Endothelial cell of umbilical vein (primary cell): ENCODE measurements around the gene TMEM185A.

ENCODE experiments used
- FOS ChIP-seq: IDR thresholded peaks from 2 replicates; pipeline ENCODE4 v1.6.1; 2011; ENCODE audit warnings: mild to moderate bottlenecking, low read length, moderate library complexity, borderline replicate concordance; ENCODE audit not compliant: insufficient read depth
- POLR2A ChIP-seq: IDR thresholded peaks from 2 replicates; pipeline ENCODE4 v1.6.1; 2012; ENCODE audit warnings: low read depth, mild to moderate bottlenecking, control low read depth, low read length
- POLR2AphosphoS5 ChIP-seq: IDR thresholded peaks from 2 replicates; pipeline ENCODE4 v1.6.1; 2012; ENCODE audit warnings: low read depth, mild to moderate bottlenecking, control low read depth, low read length, moderate library complexity; ENCODE audit not compliant: insufficient read depth
- TF ChIP-seq, protein P1 (sequence below), 2 donors: IDR thresholded peaks; 1 replicate in 1 of 2; 2 replicates in 1 of 2; pipeline ENCODE4 v1.5.1; 2011; ENCODE audit warnings: low read length in 2 of 2, mild to moderate bottlenecking in 2 of 2, moderate library complexity in 2 of 2, control low read depth in 1 of 2, inconsistent platforms in 1 of 2, low read depth in 1 of 2; ENCODE audit not compliant: insufficient read depth in 1 of 2; ENCODE audit errors: extremely low read depth in 1 of 2
- TF ChIP-seq, protein P2 (sequence below): IDR thresholded peaks from 2 replicates; pipeline ENCODE4 v1.6.1; 2011; ENCODE audit not compliant: insufficient read depth, insufficient read length

DNA sequence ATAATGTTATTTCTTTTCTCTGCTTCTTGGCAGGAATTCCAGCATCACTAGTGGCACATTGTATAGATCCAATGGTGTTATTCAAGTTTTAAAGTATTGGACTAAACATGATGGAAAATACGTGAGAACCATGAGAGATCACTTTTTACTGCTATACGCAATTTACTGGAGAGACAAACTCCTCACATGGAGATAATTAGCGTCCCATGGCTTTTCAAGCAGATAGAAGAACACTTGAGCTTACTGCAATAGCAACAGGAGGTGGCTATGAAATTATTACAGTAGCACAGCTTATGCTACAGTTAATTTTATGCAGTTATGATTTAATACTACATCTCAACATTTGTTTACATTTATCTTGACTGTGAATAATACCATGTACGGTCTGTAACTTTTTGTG, 11.9 kb upstream of the TMEM185A start:
- TF ChIP-seq, protein P1, sequence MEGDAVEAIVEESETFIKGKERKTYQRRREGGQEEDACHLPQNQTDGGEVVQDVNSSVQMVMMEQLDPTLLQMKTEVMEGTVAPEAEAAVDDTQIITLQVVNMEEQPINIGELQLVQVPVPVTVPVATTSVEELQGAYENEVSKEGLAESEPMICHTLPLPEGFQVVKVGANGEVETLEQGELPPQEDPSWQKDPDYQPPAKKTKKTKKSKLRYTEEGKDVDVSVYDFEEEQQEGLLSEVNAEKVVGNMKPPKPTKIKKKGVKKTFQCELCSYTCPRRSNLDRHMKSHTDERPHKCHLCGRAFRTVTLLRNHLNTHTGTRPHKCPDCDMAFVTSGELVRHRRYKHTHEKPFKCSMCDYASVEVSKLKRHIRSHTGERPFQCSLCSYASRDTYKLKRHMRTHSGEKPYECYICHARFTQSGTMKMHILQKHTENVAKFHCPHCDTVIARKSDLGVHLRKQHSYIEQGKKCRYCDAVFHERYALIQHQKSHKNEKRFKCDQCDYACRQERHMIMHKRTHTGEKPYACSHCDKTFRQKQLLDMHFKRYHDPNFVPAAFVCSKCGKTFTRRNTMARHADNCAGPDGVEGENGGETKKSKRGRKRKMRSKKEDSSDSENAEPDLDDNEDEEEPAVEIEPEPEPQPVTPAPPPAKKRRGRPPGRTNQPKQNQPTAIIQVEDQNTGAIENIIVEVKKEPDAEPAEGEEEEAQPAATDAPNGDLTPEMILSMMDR (IDR thresholded peaks at IDR 0.05; ENCODE audit: extremely low read depth in 1 of 2, insufficient read depth in 1 of 2, low read depth in 1 of 2, low read length in 2 of 2) = no peak
- TF ChIP-seq POLR2A = no peak
- TF ChIP-seq POLR2AphosphoS5 = no peak
- no peak for TF ChIP-seq FOS
- TF ChIP-seq, protein P2, sequence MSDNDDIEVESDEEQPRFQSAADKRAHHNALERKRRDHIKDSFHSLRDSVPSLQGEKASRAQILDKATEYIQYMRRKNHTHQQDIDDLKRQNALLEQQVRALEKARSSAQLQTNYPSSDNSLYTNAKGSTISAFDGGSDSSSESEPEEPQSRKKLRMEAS = no peak
